NCI-H1092 treated with DMSO at 0.1 percent for 48 hours (cell line): Measurements from ENCODE around the gene SLC43A1.
"Not testable (repeated sequence)": the region's sequence is repeated elsewhere in the genome, so short reads cannot be mapped to it uniquely, and the experiment has no call there.

Experiments used
- DNase-seq: peaks from one replicate; lab custom pipeline; 2025; lab: John Stamatoyannopoulos, UW

Gene SLC43A1

DNA sequence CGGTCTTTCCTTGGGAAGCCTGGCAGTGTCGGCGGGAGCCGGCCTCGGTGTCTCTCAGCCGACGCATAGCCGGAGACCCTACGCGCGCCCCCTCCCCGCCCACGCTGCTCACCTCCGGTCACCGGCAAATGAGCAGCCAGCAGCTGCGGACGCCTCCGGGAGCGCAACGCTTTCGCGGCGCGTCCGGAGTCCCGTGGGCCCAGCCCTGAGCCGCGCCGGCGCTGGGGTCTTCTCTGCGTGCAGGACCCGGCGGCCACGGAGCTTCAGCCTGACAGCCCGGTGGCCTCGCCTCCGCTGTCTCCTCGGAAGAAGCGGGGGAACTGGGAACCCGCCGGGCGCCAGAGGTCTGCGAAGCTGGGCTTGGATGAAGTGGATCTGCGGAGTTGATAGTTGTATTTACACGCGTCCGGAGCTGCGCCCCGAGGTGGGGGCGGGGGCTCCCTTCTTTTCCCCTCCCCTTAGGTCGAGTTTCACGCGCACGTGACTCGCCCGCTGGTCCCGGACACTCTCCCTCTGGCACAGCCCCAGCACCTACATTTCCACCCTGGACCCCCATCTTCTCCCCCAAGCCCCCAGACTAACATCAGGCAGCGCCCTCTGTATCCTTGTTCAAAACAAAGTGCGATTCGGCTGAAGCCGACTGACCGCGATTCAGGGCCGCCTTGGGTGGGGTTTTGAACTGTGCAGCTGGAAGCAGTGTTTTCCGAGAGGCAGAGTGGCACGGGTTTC lies at the start of gene SLC43A1:
TSS of gene SLC43A1 (minus strand) at position 371 of the 729 bp plus-strand sequence. CDS start 1,591 bp downstream, outside the sequence.
- peak; percentile 23 for DNase-seq

DNA sequence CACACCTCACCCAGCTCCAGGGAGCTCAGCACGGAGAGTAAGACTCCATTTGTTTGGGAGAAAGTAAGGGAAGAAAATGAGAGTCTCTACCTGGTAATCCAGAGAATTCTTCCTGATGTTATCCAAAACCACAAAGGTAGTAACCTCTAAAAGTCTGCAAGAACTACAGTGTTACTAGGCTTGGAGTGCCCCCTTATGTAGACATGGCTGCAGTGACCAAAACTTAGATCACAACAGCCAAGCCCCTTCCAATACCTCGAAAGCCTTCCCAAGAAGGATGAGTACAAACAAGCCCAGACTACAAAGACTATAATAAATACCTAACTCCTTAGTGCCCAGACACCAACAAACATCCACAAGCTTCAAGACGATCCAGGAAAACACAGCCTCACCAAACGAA lies 47.1 kb upstream of the SLC43A1 start:
- peak; percentile 3 for DNase-seq

DNA sequence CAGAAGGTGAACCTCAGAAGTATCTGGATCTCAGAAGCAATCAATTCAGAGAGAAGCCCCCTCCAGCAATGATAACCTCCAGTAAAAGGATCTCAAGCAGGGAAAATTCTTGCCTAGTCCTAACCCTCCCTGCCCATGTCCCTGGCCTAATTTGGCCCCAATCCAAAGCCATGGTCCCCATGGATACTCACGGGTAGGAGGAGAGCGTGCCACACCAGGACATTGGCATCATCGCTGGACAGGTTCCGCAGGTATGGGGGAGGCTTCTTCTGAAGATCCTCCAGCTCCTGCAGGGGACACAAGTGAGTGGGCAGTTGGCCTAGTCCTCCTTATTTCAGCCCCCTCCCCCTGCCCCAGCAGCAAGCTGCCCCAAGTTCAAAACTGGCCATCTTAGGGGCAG lies 44.6 kb upstream of the SLC43A1 start:
- no peak for DNase-seq

DNA sequence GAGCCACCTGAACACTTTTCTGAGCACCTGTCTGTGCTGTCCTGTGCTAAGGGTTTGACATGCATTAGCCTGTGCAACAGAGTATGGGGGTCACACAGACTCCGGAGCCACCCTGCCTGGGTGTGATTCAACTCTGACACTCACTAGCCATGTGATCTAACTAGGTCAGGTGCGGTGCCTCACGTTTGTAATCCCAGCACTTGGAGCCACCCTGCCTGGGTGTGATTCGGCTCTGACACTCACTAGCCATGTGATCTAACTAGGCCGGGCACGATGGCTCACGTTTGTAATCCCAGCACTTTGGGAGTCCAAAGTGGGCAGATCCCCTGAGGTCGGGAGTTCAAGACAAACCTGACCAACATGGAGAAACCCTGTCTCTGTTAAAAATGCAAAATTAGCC lies 40.5 kb upstream of the SLC43A1 start:
- DNase-seq, result no peak

DNA sequence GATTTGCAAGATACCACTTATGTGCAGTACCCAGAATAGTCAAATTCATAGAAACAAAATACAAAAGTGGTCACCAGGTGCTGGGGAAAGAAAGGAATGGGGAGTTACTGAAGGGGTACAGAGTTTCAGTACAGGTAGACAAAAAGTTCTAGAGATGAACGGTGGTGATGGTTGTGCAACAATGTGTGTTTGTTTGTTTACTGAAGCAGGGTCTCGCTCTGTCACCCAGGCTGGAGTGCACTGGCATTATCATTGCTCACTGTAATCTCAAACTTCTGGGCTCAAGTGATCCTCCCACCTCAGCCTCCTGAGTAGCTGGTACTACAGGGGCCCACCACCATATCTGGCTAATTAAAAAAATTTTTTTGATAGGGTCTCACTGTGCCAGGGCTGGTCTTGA lies 39.9 kb upstream of the SLC43A1 start:
- no peak for DNase-seq

DNA sequence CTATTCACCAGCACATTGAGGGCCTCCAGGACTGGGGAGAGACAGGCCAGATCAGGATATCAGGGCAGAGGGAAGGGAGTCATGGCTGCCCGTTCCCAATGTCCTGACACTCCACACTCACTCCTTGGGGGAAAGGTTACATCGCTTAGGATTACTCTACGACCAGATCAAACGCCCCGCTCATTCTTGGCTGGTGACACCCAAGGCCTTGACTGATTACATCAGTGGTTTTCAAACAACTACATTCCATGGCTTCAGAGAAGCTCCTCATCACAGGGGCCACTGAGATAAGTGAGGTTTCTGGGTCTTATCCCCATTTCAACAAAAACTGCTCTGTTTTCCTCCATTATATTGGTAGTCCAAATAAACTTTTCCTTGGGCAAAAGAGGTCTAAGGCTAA lies 37.0 kb upstream of the SLC43A1 start:
- DNase-seq, result no peak

DNA sequence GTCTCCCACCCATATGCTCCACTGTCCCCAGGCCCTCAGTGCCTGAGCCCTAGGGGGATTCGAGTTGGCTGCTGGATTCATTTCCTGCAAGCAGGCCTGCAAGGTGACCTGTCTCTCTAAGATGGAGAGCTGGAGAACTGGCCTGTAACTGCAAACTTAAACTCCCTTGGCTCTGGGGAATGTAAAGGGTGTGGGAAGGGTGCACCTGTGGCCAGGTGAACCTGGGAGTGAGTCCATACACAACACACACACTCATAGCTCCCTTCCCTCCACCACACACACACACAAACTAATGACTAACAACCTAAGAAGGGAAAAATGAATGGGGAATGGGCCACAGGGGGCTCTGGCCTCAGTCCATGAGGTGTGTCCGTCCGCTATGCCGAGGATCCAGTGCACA lies 36.4 kb upstream of the SLC43A1 start:
- no peak for DNase-seq

DNA sequence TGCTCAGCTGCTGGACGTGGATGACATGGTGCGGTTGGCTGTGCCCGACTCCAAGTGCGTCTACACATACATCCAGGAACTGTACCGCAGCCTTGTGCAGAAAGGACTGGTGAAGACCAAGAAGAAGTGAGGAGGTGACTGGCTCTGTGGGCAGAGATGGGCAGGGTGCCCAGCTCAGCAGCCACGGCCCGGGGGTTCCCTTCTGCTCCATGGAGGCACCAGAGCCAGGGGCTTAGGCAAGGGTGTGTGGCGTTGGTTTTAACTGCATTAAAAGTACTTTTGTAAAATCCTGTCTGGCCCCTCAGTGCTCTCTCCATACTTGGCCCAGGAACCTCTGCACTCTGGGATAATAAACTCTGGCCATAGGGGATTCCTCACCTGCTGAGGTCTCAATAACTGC lies 34.5 kb upstream of the SLC43A1 start:
- DNase-seq, result no peak

DNA sequence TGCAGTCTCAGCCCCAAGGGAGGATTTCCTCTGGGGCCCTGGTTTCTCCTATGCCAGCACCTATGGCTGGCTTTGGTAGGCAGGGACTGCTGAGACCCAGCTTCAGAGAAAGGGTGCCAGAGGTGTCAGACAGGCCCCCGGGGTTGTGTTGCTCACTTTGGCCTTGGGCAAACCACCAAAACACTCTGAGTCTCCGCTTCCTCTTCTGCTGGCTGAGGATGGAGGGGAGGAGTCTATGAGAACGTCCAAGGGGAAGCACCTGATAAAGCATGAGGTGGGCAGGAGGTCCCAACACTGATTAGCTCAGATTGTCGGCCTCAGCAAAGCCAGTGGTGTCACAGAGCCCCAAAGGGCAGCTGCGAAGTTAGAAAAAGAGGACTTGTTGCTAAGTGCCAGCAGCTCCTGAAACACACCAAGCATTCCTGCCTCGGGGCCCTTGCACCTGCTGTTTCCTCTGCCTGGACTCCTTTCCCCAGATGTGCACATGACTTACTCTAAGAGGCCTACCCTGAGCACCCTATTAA lies 32.4 kb upstream of the SLC43A1 start:
- DNase-seq, result no peak

DNA sequence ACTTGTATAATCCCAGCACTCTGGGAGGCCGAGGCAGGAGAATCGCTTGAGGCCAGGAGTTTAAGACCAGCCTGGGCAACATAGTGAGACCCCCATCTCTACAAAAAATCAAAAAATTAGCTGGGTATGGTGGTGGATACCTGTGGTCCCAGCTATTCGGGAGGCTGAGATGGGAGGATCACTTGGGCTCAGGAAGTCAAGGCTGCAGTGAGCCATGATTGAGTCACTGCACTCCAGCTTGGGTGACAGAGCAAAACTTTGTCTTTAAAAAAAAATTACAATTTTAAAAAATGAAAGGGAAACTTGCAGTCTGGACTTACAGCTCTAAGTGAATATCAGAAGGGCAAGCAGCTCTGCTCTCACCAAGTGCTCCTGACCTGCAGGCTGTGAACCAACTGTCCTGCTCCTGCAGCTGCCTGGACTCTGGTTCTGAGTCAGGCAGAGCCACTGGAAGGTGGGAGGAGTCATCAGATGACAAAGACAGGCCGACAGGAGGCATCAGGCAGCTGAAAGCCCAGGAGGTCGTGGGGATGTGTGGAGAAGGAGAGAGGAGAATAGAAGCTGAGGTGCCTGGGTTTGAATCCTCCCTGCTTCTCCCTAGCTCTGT lies 31.5 kb upstream of the SLC43A1 start:
- DNase-seq, result no peak

DNA sequence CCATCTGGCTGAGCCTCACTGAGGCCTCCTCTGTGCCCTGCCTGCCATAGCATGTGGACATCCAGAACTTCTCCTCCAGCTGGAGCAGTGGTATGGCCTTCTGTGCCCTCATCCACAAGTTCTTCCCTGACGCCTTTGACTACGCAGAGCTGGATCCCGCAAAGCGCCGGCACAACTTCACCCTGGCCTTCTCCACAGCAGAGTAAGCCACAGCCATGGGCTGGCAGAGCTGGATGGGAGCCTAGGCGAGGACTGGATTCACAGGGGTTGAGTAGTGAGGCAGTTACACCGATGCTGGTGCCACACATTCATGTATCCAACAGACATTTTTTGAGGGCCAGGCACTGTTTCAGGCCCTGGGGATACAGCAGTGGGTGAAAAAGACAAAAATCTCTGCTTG lies 30.9 kb upstream of the SLC43A1 start:
- no peak for DNase-seq

DNA sequence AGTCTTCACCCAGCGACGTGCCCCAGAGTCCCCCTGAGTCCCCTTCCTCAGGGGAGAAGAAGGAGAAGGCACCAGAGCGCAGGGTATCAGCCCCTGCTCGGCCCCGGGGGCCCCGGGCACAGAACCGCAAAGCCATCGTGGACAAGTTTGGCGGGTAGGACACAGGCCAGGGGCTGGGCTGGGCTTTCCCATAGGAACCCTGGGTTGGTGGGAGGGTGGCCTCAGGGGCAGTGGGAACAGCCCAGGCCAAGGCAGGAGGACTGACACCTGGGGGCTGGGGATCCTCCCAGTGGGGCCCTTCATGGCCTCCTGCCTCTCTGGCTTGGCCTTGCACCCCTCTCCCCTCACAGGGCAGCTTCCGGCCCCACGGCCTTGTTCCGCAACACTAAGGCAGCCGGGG lies 30.4 kb upstream of the SLC43A1 start:
- DNase-seq, result no peak

DNA sequence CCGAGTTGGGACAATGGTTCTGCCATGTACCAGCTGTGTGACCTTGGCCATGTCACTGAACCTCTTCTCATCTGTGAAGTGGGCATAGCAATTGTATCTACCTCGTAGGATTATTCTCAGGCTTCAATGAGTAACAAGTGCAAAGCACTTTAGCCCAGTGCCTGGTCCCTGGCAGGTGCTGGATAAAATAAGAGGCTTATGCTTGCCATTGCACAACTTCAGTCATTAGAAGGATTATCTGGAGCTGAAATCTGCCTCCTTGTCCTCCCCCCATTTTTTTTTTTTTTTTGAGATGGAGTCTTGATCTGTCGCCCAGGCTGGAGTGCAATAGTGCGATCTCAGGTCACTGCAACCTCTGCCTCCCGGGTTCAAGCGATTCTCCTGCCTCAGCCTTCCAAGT lies 29.1 kb upstream of the SLC43A1 start:
- no peak for DNase-seq

DNA sequence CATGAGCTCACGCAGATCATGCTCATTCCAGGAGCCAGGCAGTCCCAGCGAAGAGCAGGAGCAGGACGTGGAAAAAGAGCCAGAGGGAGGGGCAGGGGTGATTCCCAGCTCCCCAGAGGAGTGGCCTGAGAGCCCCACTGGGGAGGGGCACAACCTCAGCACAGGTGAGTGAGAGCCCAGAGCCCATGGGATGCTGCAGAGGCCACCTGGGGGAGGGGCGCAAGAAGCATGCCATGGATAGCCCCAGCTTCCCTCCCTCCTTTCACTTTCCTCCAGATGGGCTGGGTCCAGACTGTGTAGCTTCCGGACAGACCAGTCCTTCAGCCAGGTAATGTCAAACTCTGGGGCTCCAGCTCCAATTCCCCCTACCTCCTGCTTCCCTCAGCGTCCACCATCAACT lies 28.1 kb upstream of the SLC43A1 start:
- DNase-seq, result no peak

DNA sequence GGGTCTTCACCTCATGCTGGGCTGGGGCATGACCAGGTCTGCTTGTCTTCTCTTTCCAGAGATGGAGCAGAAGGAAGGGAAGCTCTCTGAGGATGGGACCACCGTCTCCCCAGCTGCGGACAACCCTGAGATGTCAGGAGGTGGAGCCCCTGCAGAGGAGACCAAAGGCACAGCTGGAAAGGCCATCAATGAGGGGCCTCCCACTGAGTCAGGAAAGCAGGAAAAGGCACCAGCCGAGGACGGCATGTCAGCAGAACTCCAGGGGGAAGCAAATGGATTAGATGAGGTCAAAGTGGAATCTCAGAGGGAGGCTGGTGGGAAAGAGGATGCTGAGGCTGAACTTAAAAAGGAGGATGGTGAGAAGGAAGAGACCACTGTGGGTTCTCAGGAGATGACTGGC lies 27.1 kb upstream of the SLC43A1 start:
- no peak for DNase-seq

DNA sequence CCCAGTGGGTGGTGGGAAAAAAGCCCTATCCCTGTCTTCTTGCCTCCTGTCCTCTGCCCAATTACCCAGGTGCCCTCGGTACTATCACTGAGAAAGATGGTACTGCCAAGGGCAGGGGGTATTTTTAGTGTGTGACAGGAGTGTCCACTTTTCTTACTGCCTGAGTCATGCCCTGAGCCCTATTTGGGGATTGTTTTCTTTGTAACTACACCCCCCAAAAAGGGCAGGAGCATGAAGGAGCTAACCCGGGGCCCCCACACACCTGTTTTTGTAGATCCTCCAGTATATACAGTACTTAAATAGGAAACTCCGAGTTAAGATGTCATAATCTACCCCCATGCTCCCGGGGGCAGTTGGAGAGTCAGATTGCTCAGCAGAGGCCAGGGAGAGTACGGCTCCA lies 25.7 kb upstream of the SLC43A1 start:
- DNase-seq, result no peak

DNA sequence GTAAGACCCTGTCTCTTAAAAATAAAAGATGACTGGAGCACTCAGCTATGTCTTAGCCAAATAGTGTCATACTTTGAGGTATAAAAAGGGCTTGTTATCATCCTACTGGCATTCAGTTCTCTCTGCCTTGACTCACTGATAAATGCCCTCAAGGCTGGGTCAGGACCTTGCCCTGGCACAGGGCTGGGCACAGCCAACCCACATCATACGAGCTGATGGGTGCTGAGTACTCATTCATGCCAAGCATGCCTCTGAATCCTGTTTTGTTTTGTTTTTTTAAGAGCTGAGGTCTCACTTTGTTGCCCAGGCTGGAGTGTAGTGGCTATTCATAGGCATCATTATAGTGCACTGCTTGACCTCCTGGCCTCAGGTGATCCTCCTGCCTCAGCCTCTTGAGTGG lies 23.8 kb upstream of the SLC43A1 start:
- DNase-seq, result no peak

DNA sequence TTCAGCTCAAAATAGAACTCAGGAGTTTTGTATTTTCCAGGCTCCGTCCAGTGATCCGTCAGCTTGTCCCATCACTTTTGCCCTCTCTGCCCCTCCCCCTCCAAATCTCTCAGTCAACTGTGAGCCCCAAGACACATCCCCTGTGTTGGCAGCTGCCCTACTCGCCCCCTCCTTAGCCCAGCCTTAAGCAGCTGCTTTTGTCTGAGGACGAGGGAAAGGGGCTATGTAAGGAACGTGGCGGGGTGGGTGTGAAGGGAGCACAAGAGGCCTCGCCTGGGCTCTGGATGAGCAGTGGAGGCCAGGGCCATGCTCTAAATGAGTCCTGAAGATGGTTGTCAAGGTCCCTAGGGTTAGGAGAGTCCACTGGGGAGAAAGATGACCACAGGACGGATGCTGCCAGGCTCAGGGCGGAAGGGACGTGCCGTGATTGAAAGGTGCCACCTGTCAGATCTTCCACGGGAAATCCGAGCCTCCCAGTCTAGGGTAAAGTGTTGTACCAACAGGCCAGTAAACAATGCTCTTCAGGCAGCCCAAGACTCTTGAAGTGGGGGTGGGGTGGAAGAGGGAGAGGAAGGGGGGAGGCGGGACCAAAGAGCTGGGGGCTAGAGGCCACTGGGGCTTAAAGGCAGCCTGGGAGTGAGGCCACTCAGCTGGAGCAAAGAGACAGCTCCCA lies 21.6 kb upstream of the SLC43A1 start, which contains the start of gene SMTNL1:
TSS of gene SMTNL1 (plus strand) at position 649 of the 673 bp plus-strand sequence. CDS start 5,048 bp downstream, outside the sequence.
- no peak for DNase-seq

DNA sequence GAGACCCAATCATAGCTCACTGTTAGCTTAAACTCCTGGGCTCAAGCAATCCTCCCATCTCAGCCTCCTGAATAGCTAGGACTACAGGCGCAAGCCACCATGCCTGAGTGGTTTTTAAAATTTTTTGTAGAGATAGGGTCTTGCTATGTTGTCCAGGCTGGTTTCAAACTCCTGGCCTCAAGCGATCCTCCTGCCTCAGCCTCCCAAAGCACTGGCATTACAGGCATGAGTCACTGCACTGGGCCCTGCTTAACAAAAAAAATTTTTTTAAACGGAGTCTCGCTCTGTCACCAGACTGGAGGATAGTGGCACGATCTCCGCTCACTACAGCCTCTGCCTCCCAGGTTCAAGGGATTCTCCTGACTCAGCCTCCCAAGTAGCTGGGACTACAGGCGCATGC lies 18.9 kb upstream of the SLC43A1 start:
- DNase-seq, result not testable (repeated sequence)

DNA sequence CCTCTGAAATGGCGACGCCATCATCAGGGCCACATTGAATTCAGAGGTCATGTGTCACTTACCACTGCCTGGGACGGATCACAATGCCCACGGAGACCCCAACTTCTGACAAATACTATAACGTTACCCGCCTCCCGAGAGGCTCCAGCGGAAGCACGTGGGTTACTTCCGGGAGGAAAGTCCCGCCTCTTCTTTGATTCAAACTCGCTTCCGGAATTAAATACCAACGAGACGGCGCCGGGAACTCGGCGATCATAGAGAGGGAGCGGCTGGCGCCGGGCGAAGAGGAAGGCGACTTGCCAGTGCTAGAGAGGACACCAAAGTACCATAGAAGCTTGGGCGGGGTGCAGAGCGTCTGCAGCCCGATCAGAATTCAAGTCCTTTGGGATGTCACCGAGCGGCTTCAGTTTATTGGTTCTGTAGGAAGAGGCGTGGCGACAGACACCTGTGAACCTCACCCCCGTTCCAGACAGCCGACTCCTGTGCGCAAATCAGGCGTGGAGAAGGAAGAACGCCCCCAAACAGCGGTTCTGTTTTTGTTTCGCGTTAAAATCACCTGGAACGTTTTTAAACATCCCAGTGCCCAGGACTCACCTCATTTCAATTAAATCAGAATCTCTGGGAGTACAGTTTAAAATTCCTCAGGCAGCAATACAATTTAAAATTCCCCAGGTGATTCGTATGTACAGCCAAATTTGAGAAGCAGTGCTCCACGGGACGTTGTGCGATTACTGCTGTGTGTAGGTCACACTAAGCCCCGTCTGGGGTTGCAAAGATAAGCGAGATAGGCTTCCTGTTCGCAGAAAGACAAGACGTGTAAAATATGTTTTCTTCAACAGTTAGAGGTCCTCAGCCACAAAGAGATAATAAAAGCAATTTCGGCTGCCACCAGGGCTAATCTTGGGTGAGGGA lies 15.3 kb upstream of the SLC43A1 start, which contains the start of gene TIMM10:
TSS of gene TIMM10 (minus strand) at position 159 of the 912 bp plus-strand sequence. CDS start 565 bp downstream, outside the sequence.
- DNase-seq, result peak; percentile 100

DNA sequence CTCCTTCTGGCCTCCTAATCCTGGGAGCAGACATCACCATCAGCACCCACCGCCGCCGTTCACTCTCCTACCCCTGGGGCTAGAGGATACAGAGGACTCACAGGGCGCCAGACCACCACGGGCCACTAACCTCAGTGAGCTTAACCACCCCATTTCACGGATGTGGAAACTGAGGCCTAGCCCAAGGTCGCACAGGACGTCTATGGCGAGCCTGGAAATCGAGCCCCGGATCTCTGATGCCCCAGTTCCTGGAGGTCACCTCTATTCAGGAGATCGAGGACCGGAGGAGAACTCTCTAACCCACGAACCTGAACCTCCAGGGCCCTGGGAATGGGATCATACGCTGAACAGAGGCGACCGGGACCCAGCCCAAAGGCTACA lies 14.7 kb upstream of the SLC43A1 start:
- DNase-seq, result no peak

DNA sequence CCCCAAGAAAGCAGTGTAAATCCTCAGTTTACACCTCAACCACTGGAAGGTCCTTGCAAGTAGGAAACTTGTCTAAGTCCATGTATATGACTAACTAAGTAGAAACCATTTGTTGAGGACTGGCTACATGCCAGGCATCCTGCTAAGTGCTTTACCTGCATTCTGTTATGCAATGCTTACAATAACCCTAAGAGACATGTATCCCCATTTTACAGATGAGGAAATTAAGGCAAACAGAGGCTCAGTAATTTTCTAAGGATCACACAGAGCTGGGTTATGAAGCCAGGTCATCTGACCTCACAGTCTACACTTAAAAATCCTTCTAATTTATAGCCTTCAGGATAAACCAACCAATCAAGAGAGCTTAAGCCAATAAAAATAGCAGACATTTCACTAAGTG lies 13.5 kb upstream of the SLC43A1 start:
- no peak for DNase-seq
